Measurements from ENCODE around the gene GDAP1L1.

GDAP1L1 gene

DNA sequence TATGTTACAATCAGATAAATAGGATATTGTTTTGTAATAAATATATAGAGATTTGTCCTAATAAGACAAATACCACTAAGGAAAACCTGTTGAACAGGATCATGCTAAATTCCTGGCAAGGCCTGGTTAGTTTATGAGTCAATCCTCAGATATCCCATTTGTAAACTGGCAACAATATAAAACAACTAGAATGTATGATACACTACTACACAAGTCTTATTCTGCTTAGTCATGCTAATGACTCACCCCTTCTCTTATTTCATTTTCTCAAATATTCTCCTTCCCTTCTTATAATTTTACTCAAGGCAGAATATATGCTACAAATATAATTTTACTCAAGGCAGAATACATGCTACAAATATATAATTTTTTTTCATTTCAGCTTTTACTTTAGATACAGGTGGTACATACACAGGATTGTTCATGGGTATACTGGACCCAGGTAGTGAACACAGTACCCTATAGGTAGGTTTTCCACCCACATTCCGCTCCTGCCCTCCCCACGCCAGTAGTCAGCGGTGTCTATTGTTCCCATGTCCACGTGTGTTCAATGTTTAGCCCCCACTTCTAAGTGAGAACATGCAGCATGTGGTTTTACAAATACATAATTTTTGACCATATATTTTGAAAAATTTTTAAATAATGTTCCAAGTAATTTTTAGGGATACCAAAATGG, 42.8 kb upstream of the GDAP1L1 start:
- no peak for DNase-seq (ENCODE audit: extremely low read depth, insufficient read length)

DNA sequence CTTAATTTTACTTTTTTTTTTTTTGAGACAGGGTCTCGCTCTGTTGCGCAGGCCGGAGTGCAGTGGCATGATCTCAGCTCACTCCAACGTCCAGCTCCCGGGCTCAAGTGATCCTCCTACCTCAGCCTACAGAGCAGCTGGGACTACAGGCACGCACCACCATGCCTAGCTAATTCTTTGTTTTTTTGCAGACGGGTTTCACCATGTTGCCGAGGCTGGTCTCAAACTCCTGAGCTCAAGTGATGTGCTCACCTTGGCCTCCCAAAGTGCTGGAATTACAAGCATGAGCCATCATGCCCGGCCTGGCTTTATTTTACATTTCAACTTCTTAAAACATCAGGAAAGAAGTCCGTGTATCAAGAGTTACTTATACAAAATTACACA, 42.3 kb upstream of the GDAP1L1 start:
- H3K4me3 ChIP-seq (replicated peaks; ENCODE audit: low read depth, low read length): no peak overlapping the region
- no peaks in the 10 kb centered on the region for H3K27me3 ChIP-seq (replicated peaks; ENCODE audit: control insufficient read depth, insufficient read depth, low read length)
- DNase-seq (ENCODE audit: extremely low read depth, insufficient read length): no peak
- H3K36me3 ChIP-seq (ENCODE audit: control insufficient read depth, insufficient read depth, low read length): peaks cover 2% of the 10 kb centered on the region
- TF ChIP-seq, protein P1, sequence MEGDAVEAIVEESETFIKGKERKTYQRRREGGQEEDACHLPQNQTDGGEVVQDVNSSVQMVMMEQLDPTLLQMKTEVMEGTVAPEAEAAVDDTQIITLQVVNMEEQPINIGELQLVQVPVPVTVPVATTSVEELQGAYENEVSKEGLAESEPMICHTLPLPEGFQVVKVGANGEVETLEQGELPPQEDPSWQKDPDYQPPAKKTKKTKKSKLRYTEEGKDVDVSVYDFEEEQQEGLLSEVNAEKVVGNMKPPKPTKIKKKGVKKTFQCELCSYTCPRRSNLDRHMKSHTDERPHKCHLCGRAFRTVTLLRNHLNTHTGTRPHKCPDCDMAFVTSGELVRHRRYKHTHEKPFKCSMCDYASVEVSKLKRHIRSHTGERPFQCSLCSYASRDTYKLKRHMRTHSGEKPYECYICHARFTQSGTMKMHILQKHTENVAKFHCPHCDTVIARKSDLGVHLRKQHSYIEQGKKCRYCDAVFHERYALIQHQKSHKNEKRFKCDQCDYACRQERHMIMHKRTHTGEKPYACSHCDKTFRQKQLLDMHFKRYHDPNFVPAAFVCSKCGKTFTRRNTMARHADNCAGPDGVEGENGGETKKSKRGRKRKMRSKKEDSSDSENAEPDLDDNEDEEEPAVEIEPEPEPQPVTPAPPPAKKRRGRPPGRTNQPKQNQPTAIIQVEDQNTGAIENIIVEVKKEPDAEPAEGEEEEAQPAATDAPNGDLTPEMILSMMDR (IDR thresholded peaks at IDR 0.05; ENCODE audit: insufficient read depth, low read length, poor library complexity, severe bottlenecking): no peak

More for the DNA sequence above, 42.8 kb upstream of the GDAP1L1 start:
- no peaks in the 10 kb centered on the region for H3K27me3 ChIP-seq (replicated peaks; ENCODE audit: control insufficient read depth, insufficient read depth, low read length)
- TF ChIP-seq, protein P1 (IDR thresholded peaks at IDR 0.05; ENCODE audit: insufficient read depth, low read length, poor library complexity, severe bottlenecking): no peak
- peaks cover 5% of the 10 kb centered on the region for H3K36me3 ChIP-seq (ENCODE audit: control insufficient read depth, insufficient read depth, low read length)
- H3K4me3 ChIP-seq (replicated peaks; ENCODE audit: low read depth, low read length): no peak overlapping the region

DNA sequence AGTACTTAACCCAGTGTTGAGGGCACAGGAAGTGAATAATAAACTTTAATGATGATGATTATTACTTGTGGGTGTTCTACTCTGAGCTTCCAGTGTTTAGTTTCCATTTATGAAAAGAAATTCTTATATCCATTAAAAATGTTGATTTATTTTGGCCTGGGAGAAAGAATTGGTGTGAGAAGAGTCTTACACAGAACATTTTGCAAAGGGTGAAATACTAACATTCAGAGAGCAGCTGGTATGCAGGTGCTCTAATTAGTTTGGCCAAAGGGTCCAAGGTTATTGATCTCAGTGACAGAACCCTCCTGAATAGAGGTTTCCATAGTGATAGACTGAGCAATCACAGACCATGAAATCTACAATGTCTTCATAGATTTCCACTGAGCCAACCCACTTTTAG, 41.0 kb upstream of the GDAP1L1 start:
- Histone ChIP-seq H3K4me3 (replicated peaks; ENCODE audit: low read depth, low read length) (no peak overlapping the region), H3K36me3 (ENCODE audit: control insufficient read depth, insufficient read depth, low read length) (no peaks in the 10 kb centered on the region; the same call in none of the 2 replicates), H3K27me3 (replicated peaks; ENCODE audit: control insufficient read depth, insufficient read depth, low read length) (no peaks in the 10 kb centered on the region)
- no peak for DNase-seq (ENCODE audit: extremely low read depth, insufficient read length)
- TF ChIP-seq, protein P1 (IDR thresholded peaks at IDR 0.05; ENCODE audit: insufficient read depth, low read length, poor library complexity, severe bottlenecking): no peak

DNA sequence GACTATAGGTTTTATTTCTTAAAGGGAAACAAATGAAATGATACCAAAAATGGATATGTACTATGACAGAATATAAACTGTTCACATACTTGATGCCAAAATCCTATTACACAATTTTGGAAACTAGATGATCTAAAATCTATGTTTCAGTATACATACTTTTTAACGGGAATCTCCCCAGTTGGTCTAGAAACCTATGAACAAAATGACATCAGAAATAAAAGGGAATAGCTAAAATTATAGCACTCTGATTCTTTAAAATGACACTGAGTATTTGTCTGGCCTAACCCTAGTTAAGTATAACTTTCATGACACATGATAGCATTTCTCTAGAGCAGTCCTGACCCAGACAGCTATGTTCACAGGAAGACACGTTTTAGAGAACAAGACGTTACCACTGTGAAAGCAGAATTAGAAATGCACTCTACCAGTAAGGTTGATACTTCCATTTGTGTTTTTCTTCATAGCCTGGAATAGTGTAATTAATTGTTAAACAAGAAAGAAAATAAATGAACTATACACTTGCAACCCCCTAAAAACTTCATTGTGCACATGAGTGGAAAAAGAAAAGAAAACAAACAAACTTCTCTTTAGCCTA, 39.9 kb upstream of the GDAP1L1 start:
- DNase-seq (ENCODE audit: extremely low read depth, insufficient read length): no peak
- Histone ChIP-seq H3K36me3 (ENCODE audit: control insufficient read depth, insufficient read depth, low read length) (no peaks in the 10 kb centered on the region; the same call in none of the 2 replicates), H3K27me3 (replicated peaks; ENCODE audit: control insufficient read depth, insufficient read depth, low read length) (no peaks in the 10 kb centered on the region), H3K4me3 (replicated peaks; ENCODE audit: low read depth, low read length) (no peak overlapping the region; the same call in 1 of the 2 replicates)
- TF ChIP-seq, protein P1 (IDR thresholded peaks at IDR 0.05; ENCODE audit: insufficient read depth, low read length, poor library complexity, severe bottlenecking): no peak

DNA sequence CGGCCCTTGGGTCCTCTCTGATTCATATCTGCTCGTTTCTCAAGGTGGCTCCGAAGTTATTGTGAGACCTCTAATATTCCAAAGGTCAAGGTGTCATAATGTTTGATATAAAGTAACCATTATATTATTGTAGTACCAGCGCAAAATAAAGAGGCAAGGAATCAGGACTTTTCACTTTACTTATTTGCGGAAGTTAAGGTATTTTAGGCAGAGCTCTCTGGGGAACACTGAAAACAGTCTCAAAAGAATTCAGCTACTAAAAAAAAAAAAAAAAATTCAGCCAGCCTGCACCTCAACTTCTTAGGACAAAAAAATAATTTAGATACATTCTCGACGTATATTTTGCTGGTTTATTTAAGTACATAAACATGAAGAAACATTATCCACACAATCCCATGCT, 38.9 kb upstream of the GDAP1L1 start:
- H3K36me3 ChIP-seq (ENCODE audit: control insufficient read depth, insufficient read depth, low read length): no peaks in the 10 kb centered on the region; the same call in none of the 2 replicates
- TF ChIP-seq, protein P1 (IDR thresholded peaks at IDR 0.05; ENCODE audit: insufficient read depth, low read length, poor library complexity, severe bottlenecking): no peak
- H3K27me3 ChIP-seq (replicated peaks; ENCODE audit: control insufficient read depth, insufficient read depth, low read length): no peaks in the 10 kb centered on the region
- DNase-seq (ENCODE audit: extremely low read depth, insufficient read length): no peak
- H3K4me3 ChIP-seq (replicated peaks; ENCODE audit: low read depth, low read length): peak overlapping the region; percentile 81

Measured in GM06990 (cell line).